SK-N-SH (cell line): ENCODE measurements around the gene RTN4RL1. TPM values are rescaled to one million over a fixed set of nuclear protein-coding genes. Genes with fewer than 3 reads are reported as not detected.

ENCODE experiments used
- CTCF ChIA-PET: fragments of 300-600, 350-600 bp; formaldehyde crosslinking; extraction: SDS; loops from one replicate; lab custom pipeline; 2021; lab: Yijun Ruan, JAX
- POLR2A ChIA-PET: fragments of 350-600 bp; sonication (Branson Sonifier 250); formaldehyde crosslinking; extraction: SDS; loops from one replicate; lab custom pipeline; 2020; ENCODE audit warnings: antibody characterized with exemption, inconsistent platforms; lab: Yijun Ruan, JAX
- DNase-seq: peaks from one replicate; pipeline ENCODE4 v3.0.0; 2012
- H2AFZ ChIP-seq: fragments of 200-600 bp; sonication (generic); 2 replicates; pipeline ENCODE4 v1.8.1; 2016; ENCODE audit warnings: antibody characterized with exemption, mild to moderate bottlenecking, low read depth
- H3F3A ChIP-seq: fragments of 200-600 bp; sonication (generic); replicated peaks from 2 replicates; pipeline ENCODE3; 2016; ENCODE audit warnings: antibody characterized with exemption, mild to moderate bottlenecking; ENCODE audit not compliant: insufficient read depth
- H3K27ac ChIP-seq, 2 experiments: fragments of 200-500 bp in 1 of 2; fragments of 200-600 bp in 1 of 2; sonication (Bioruptor generic) in 1 of 2; sonication (generic), shearing (Covaris generic) in 1 of 2; 2 replicates each; pipeline versions ENCODE4 v1.5.1 to v1.6.1; 2014 to 2016; ENCODE audit warnings: low read depth in 2 of 2, inconsistent platforms in 1 of 2, low read length in 1 of 2, mild to moderate bottlenecking in 1 of 2, mixed read lengths in 1 of 2
- H3K27me3 ChIP-seq: fragments of 200-600 bp; sonication (generic), shearing (Covaris generic); 2 replicates; pipeline ENCODE4 v1.6.1; 2016; ENCODE audit warnings: mixed run types; ENCODE audit not compliant: insufficient read depth
- H3K36me3 ChIP-seq, 2 experiments: fragments of 200-500 bp in 1 of 2; fragments of 200-600 bp in 1 of 2; sonication (Bioruptor generic) in 1 of 2; sonication (generic) in 1 of 2; replicated peaks in 1 of 2; 2 replicates each; pipeline versions ENCODE3 to v1.5.1; 2014 to 2016; ENCODE audit warnings: low read length in 1 of 2, mild to moderate bottlenecking in 1 of 2; ENCODE audit not compliant: insufficient read depth in 2 of 2, control insufficient read depth in 1 of 2
- H3K4me1 ChIP-seq, 2 experiments: fragments of 200-500 bp in 1 of 2; fragments of 200-600 bp in 1 of 2; sonication (Bioruptor generic) in 1 of 2; sonication (generic), shearing (Covaris generic) in 1 of 2; 2 replicates each; pipeline versions ENCODE4 v1.5.1 to v1.6.1; 2014 to 2016; ENCODE audit warnings: low read depth in 1 of 2, low read length in 1 of 2, mixed run types in 1 of 2; ENCODE audit not compliant: insufficient read depth in 2 of 2, control insufficient read depth in 1 of 2
- H3K4me2 ChIP-seq: fragments of 200-600 bp; sonication (generic), shearing (Covaris generic); 2 replicates; pipeline ENCODE4 v1.6.1; 2017; ENCODE audit warnings: mixed run types
- H3K4me3 ChIP-seq, 2 experiments: fragments of 200-500 bp in 1 of 2; fragments of 200-600 bp in 1 of 2; sonication (Bioruptor generic) in 1 of 2; sonication (generic), shearing (Covaris generic) in 1 of 2; 2 replicates each; pipeline versions ENCODE4 v1.5.1 to v1.8.1; 2014 to 2016; ENCODE audit warnings: low read depth in 2 of 2, inconsistent platforms in 1 of 2, low read length in 1 of 2, mild to moderate bottlenecking in 1 of 2, mixed read lengths in 1 of 2, moderate library complexity in 1 of 2
- H3K79me2 ChIP-seq: fragments of 200-600 bp; sonication (generic); 2 replicates; pipeline ENCODE4 v1.8.1; 2017; ENCODE audit warnings: mild to moderate bottlenecking; ENCODE audit not compliant: insufficient read depth
- H3K9ac ChIP-seq: fragments of 200-600 bp; sonication (generic); 2 replicates; pipeline ENCODE4 v1.6.1; 2017; ENCODE audit warnings: mixed run types
- H3K9me2 ChIP-seq: fragments of 200-600 bp; sonication (generic); 2 replicates; pipeline ENCODE4 v1.6.1; 2017; ENCODE audit warnings: mixed run types
- H3K9me3 ChIP-seq: fragments of 200-600 bp; sonication (generic); 2 replicates; pipeline ENCODE4 v1.6.1; 2017; ENCODE audit warnings: mixed run types, mild to moderate bottlenecking, moderate library complexity
- H4K20me1 ChIP-seq: fragments of 200-600 bp; sonication (generic); 2 replicates; pipeline ENCODE4 v1.6.1; 2017; ENCODE audit warnings: mild to moderate bottlenecking, mixed run types; ENCODE audit not compliant: insufficient read depth
- CHD2 ChIP-seq: fragments of 150-350 bp; IDR thresholded peaks from 2 replicates; pipeline ENCODE4 v1.6.1; 2018; ENCODE audit warnings: low read length; ENCODE audit not compliant: partially characterized antibody
- EP300 ChIP-seq, 2 experiments: IDR thresholded peaks; 2 replicates each; pipeline versions ENCODE4 v1.4.0 to v1.6.1; 2012; ENCODE audit warnings: borderline replicate concordance in 1 of 2, low read depth in 1 of 2, low read length in 1 of 2
- FOXJ3 ChIP-seq: sonication (generic); formaldehyde crosslinking; IDR thresholded peaks from 2 replicates; pipeline ENCODE4 v1.5.1; 2020; ENCODE audit warnings: mild to moderate bottlenecking, missing genetic modification reagents
- FOXM1 ChIP-seq: IDR thresholded peaks from 2 replicates; pipeline ENCODE4 v1.4.0; 2012; ENCODE audit warnings: low read depth, mild to moderate bottlenecking
- GABPA ChIP-seq: IDR thresholded peaks from 2 replicates; pipeline ENCODE4 v1.4.0; 2012; ENCODE audit warnings: low read depth, mild to moderate bottlenecking
- MXI1 ChIP-seq: IDR thresholded peaks from 2 replicates; pipeline ENCODE4 v1.6.1; 2012; ENCODE audit warnings: mild to moderate bottlenecking, low read depth, low read length, improper control_type of control experiment
- RAD21 ChIP-seq: IDR thresholded peaks from 2 replicates; pipeline ENCODE4 v1.6.1; 2012; ENCODE audit warnings: mild to moderate bottlenecking, low read length
- RCOR1 ChIP-seq: fragments of 150-350 bp; IDR thresholded peaks from 2 replicates; pipeline ENCODE4 v1.6.1; 2017; ENCODE audit warnings: antibody characterized with exemption, low read length
- RFX5 ChIP-seq: IDR thresholded peaks from 2 replicates; pipeline ENCODE4 v1.6.1; 2012; ENCODE audit warnings: mild to moderate bottlenecking, improper control_type of control experiment, low read length
- RXRA ChIP-seq: IDR thresholded peaks from 2 replicates; pipeline ENCODE4 v1.4.0; 2012; ENCODE audit warnings: low read depth, mild to moderate bottlenecking, borderline replicate concordance
- SIN3A ChIP-seq: IDR thresholded peaks from 2 replicates; pipeline ENCODE4 v1.6.1; 2012; ENCODE audit warnings: low read depth, mild to moderate bottlenecking, low read length, moderate library complexity, borderline replicate concordance
- SMC3 ChIP-seq: IDR thresholded peaks from 2 replicates; pipeline ENCODE4 v1.6.1; 2012; ENCODE audit warnings: low read depth, low read length, improper control_type of control experiment
- TEAD4 ChIP-seq: IDR thresholded peaks from 2 replicates; pipeline ENCODE4 v1.4.0; 2012; ENCODE audit warnings: mild to moderate bottlenecking, borderline replicate concordance; ENCODE audit not compliant: insufficient read depth
- YY1 ChIP-seq: IDR thresholded peaks from 2 replicates; pipeline ENCODE4 v1.4.0; 2012; ENCODE audit warnings: low read depth, mild to moderate bottlenecking
- WGBS: methylation state at CpG from one replicate; pipeline ENCODE4 v1.1.6; 2017; ENCODE audit warnings: low lambda C conversion rate; 5-methylcytosine and 5-hydroxymethylcytosine counted together
- polyA plus RNA-seq, 3 experiments: library from polyadenylated mRNA; depleted of rRNA; stranded (reverse); fragments of >200 nt; gene quantifications; 2 replicates each; pipeline ENCODE4 v1.2.3, GENCODE V29; 2012
- TF ChIP-seq, protein P1 (sequence below): IDR thresholded peaks from 2 replicates; pipeline ENCODE4 v1.4.0; 2012; ENCODE audit warnings: low read depth
- TF ChIP-seq, protein P2 (sequence below): fragments of 200-600 bp; sonication (generic); IDR thresholded peaks from 2 replicates; pipeline ENCODE4 v1.6.1; 2017; ENCODE audit warnings: antibody characterized with exemption, mild to moderate bottlenecking, moderate library complexity
- TF ChIP-seq, protein P3 (sequence below): IDR thresholded peaks from 2 replicates; pipeline ENCODE4 v1.6.1; 2012; ENCODE audit warnings: mild to moderate bottlenecking, low read depth, low read length, moderate library complexity

The RTN4RL1 gene
- polyA plus RNA-seq, 1 of the 3 experiments (the other 2 are of a cell fraction), result 0.07 TPM

DNA sequence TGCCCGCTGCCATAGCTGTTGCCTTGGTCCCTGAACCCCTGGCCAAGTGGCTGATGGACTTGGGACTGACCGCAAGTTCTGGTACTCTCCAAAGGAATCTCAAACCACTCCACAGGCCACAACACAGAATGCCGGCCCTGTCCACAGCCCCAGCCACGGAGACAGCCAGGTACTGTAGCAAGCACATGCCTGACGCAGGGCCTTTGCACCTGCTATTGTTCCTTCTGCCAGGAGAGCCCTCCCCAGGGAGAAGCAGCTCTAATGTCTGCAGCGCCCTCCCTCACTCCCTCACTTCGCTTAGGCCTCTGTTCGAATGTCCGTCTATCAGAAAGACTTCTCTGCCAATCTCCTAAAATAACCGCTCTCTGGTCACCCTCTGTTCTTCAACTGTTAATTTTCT, 15.4 kb downstream of the RTN4RL1 start:
- H2AFZ ChIP-seq, result no peak overlapping the region
- no peak for TF ChIP-seq RFX5
- TF ChIP-seq, all 33 proteins: peak for 0
- H3K9ac ChIP-seq, result no peak overlapping the region
- H4K20me1 ChIP-seq, result no peaks in the 10 kb centered on the region
- peaks cover 0 to 2% of the 10 kb centered on the region in 2 experiments; a peak in 1 of 4 replicates for H3K4me1 ChIP-seq
- H3K36me3 ChIP-seq, result no peaks in the 10 kb centered on the region
- ChIA-PET POLR2A (interaction anchor here (0.6 kb wide), 1 partner anchor 170 kb away, joined by 5 read pairs; no protein-coding TSS in a partner anchor), CTCF (interaction anchor here (0.9 kb wide), 1 partner anchor 127 kb away, joined by 3 read pairs; no protein-coding TSS in a partner anchor)
- H3K4me3 ChIP-seq, result no peak overlapping the region
- no peaks in the 10 kb centered on the region for H3K9me3 ChIP-seq
- H3F3A ChIP-seq, result no peaks in the 10 kb centered on the region
- H3K9me2 ChIP-seq, result no peaks in the 10 kb centered on the region
- H3K27ac ChIP-seq, result no peak overlapping the region
- peaks cover 5% of the 10 kb centered on the region; the same call in 1 of the 2 replicates for H3K27me3 ChIP-seq
- WGBS, result 85% methylated on average over 5 of the region's 10 CpGs
- DNase-seq, result no peak
- no peak overlapping the region for H3K4me2 ChIP-seq
- H3K79me2 ChIP-seq, result no peaks in the 10 kb centered on the region

DNA sequence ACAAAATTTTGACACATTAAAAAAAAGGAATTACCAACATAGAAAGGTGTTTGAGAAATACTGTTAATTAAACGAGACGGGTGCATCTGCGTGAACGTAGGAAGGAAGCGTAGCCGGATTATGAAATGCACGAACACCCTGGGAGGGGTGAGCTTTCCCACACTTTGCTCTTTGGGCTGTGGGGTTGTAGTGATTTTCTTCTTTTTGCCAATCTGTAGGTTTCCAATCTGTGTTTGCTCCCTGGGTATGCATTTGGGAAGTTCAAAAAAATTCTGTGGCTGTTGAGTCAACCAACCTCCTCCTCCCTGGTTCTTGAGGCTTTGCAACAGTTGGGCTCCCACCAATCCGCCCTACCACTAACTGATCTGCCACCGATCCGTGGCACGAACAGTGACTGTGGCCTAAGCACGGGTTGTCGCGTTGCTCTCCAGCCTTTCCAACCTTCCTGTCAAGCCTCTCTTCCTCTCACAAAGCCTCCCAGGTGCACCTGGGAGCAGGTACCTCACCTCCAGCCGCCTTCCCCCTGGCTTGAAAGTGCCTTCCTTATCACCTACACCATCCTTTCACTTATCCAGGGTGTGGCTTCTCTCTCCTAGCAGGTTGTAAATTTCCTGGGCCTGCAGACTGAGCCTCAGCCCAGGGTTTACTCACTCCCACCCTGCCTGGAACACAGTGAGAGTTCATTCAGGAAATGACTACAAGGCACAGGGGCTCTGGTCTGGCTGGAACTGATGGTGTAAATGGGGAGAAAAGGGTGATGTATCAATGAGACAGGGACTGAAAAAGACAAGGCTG, 16.6 kb downstream of the RTN4RL1 start:
- Histone ChIP-seq H2AFZ (no peak overlapping the region), H3K4me3 (no peak overlapping the region), H3F3A (no peaks in the 10 kb centered on the region), H3K27ac (no peak overlapping the region), H3K9ac (no peak overlapping the region), H3K9me2 (no peaks in the 10 kb centered on the region), H3K4me1 (peaks cover 0 to 7% of the 10 kb centered on the region in 2 experiments; a peak in 1 of 4 replicates), H3K9me3 (no peaks in the 10 kb centered on the region), H3K4me2 (no peak overlapping the region), H3K36me3 (no peaks in the 10 kb centered on the region), H4K20me1 (no peaks in the 10 kb centered on the region), H3K79me2 (no peaks in the 10 kb centered on the region), H3K27me3 (no peaks in the 10 kb centered on the region)
- ChIA-PET CTCF (no interaction called here), POLR2A (no interaction called here)
- WGBS, result 89% methylated on average over 15 of the region's 15 CpGs
- no peak for TF ChIP-seq RAD21
- no peak for TF ChIP-seq FOXM1
- no peak for TF ChIP-seq YY1
- no peak for TF ChIP-seq SIN3A
- no peak for TF ChIP-seq GABPA
- TF ChIP-seq RCOR1, result no peak
- no peak for TF ChIP-seq FOXJ3 (CRISPR knock-in tag)
- TF ChIP-seq, protein P1, sequence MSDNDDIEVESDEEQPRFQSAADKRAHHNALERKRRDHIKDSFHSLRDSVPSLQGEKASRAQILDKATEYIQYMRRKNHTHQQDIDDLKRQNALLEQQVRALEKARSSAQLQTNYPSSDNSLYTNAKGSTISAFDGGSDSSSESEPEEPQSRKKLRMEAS, result no peak
- no peak for TF ChIP-seq TEAD4
- no peak for TF ChIP-seq CHD2
- no peak for TF ChIP-seq SMC3
- TF ChIP-seq, protein P2, sequence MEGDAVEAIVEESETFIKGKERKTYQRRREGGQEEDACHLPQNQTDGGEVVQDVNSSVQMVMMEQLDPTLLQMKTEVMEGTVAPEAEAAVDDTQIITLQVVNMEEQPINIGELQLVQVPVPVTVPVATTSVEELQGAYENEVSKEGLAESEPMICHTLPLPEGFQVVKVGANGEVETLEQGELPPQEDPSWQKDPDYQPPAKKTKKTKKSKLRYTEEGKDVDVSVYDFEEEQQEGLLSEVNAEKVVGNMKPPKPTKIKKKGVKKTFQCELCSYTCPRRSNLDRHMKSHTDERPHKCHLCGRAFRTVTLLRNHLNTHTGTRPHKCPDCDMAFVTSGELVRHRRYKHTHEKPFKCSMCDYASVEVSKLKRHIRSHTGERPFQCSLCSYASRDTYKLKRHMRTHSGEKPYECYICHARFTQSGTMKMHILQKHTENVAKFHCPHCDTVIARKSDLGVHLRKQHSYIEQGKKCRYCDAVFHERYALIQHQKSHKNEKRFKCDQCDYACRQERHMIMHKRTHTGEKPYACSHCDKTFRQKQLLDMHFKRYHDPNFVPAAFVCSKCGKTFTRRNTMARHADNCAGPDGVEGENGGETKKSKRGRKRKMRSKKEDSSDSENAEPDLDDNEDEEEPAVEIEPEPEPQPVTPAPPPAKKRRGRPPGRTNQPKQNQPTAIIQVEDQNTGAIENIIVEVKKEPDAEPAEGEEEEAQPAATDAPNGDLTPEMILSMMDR, result no peak
- TF ChIP-seq MXI1, result no peak
- TF ChIP-seq, protein P3, sequence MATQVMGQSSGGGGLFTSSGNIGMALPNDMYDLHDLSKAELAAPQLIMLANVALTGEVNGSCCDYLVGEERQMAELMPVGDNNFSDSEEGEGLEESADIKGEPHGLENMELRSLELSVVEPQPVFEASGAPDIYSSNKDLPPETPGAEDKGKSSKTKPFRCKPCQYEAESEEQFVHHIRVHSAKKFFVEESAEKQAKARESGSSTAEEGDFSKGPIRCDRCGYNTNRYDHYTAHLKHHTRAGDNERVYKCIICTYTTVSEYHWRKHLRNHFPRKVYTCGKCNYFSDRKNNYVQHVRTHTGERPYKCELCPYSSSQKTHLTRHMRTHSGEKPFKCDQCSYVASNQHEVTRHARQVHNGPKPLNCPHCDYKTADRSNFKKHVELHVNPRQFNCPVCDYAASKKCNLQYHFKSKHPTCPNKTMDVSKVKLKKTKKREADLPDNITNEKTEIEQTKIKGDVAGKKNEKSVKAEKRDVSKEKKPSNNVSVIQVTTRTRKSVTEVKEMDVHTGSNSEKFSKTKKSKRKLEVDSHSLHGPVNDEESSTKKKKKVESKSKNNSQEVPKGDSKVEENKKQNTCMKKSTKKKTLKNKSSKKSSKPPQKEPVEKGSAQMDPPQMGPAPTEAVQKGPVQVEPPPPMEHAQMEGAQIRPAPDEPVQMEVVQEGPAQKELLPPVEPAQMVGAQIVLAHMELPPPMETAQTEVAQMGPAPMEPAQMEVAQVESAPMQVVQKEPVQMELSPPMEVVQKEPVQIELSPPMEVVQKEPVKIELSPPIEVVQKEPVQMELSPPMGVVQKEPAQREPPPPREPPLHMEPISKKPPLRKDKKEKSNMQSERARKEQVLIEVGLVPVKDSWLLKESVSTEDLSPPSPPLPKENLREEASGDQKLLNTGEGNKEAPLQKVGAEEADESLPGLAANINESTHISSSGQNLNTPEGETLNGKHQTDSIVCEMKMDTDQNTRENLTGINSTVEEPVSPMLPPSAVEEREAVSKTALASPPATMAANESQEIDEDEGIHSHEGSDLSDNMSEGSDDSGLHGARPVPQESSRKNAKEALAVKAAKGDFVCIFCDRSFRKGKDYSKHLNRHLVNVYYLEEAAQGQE, result no peak
- TF ChIP-seq EP300 (IDR thresholded peaks at IDR 0.05; ENCODE audit: borderline replicate concordance in 1 of 2, low read depth in 1 of 2, low read length in 1 of 2), result no peak
- TF ChIP-seq RXRA, result no peak
- no peak for DNase-seq
